Hepatocyte (in vitro differentiated cells): Measurements from ENCODE around the gene UBXN11.

ENCODE experiments used
- EZH2phosphoT487 ChIP-seq: fragments of 200-600 bp; sonication (generic); IDR thresholded peaks from one replicate; pipeline ENCODE4 v1.6.1; 2018; ENCODE audit warnings: antibody characterized with exemption, mild to moderate bottlenecking, low read depth, moderate library complexity; ENCODE audit not compliant: unreplicated experiment, severe bottlenecking
- TF ChIP-seq, protein P1 (sequence below): fragments of 200-600 bp; sonication (generic); IDR thresholded peaks from 2 replicates; pipeline ENCODE4 v1.5.1; 2016; ENCODE audit warnings: antibody characterized with exemption, mild to moderate bottlenecking; ENCODE audit not compliant: poor library complexity

GRCh38 chr1:26276432-26276838, 30.0 kb downstream of the UBXN11 start:
- TF ChIP-seq, protein P1, sequence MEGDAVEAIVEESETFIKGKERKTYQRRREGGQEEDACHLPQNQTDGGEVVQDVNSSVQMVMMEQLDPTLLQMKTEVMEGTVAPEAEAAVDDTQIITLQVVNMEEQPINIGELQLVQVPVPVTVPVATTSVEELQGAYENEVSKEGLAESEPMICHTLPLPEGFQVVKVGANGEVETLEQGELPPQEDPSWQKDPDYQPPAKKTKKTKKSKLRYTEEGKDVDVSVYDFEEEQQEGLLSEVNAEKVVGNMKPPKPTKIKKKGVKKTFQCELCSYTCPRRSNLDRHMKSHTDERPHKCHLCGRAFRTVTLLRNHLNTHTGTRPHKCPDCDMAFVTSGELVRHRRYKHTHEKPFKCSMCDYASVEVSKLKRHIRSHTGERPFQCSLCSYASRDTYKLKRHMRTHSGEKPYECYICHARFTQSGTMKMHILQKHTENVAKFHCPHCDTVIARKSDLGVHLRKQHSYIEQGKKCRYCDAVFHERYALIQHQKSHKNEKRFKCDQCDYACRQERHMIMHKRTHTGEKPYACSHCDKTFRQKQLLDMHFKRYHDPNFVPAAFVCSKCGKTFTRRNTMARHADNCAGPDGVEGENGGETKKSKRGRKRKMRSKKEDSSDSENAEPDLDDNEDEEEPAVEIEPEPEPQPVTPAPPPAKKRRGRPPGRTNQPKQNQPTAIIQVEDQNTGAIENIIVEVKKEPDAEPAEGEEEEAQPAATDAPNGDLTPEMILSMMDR, result no peak
- no peak for TF ChIP-seq EZH2phosphoT487
